K562 (cell line): Measurements from ENCODE around the gene IRF6. TPM values are rescaled to one million over a fixed set of nuclear protein-coding genes. Genes with fewer than 3 reads are reported as not detected.
"Not testable (repeated sequence)": the region's sequence is repeated elsewhere in the genome, so short reads cannot be mapped to it uniquely, and the experiment has no call there.

Experiments
- ATAC-seq: fragments of 200-7000 bp; cut with Tn5 transposase; 3 replicates; pipeline ENCODE4 v1.9.1; 2020; ENCODE audit warnings: moderate library complexity
- BruUV-seq: library from RNA; stranded (reverse); fragments of 400-500 nt; replicated peaks from 2 replicates; lab custom pipeline; 2021; lab: Mats Ljungman, UMichigan
- CTCF ChIA-PET: fragments of 300-600 bp; formaldehyde crosslinking; extraction: SDS; loops from one replicate; lab custom pipeline; 2021; ENCODE audit warnings: low intra/inter-chr PET ratio; lab: Yijun Ruan, JAX
- POLR2A ChIA-PET: fragments of 300-600, 350-650 bp; sonication (Branson Sonifier 250); formaldehyde crosslinking; extraction: SDS; loops from one replicate; lab custom pipeline; 2021; ENCODE audit warnings: antibody characterized with exemption, inconsistent platforms; lab: Yijun Ruan, JAX
- DNase-seq, 4 experiments: peaks; one replicate each; pipeline versions ENCODE4 v3.0.0 to v3.0.0-alpha.2; 2011 to 2018; ENCODE audit warnings: low spot score in 3 of 4, mixed read lengths in 3 of 4; ENCODE audit errors: extremely low read depth in 1 of 4
- FAIRE-seq: peaks from 2 replicates; lab custom pipeline; 2011; peaks lifted over from hg19 to GRCh38; lab: Jason Lieb, UNC
- H2AFZ ChIP-seq: 2 replicates; pipeline ENCODE4 v1.6.0; 2011; ENCODE audit warnings: low read depth, low read length, control low read depth, inconsistent platforms
- H3K27ac ChIP-seq: fragments of 200-600 bp; 3 replicates; pipeline ENCODE4 v1.8.0; 2011; ENCODE audit warnings: low read depth, mild to moderate bottlenecking, control low read depth, inconsistent platforms, low read length, moderate library complexity, mixed read lengths; ENCODE audit errors: extremely low read depth
- H3K27me3 ChIP-seq, 2 experiments: fragments of 300-600 bp in 1 of 2; 2 replicates in 1 of 2; 3 replicates in 1 of 2; pipeline versions ENCODE4 v1.6.0 to v1.8.0; 2011; ENCODE audit warnings: inconsistent platforms in 2 of 2, low read length in 2 of 2, mild to moderate bottlenecking in 1 of 2, mixed read lengths in 1 of 2, moderate library complexity in 1 of 2; ENCODE audit not compliant: control insufficient read depth in 2 of 2, insufficient read depth in 2 of 2
- H3K36me3 ChIP-seq: fragments of 300-600 bp; 3 replicates; pipeline ENCODE4 v1.8.0; 2011; ENCODE audit warnings: mild to moderate bottlenecking, low read length, inconsistent platforms; ENCODE audit not compliant: control insufficient read depth, insufficient read depth
- H3K4me1 ChIP-seq, 2 experiments: fragments of 200-600 bp in 1 of 2; replicated peaks in 1 of 2; 2 replicates in 1 of 2; 3 replicates in 1 of 2; pipeline versions ENCODE4 v1.5.1 to v1.8.0; 2011; ENCODE audit warnings: inconsistent platforms in 2 of 2, low read length in 2 of 2, mild to moderate bottlenecking in 1 of 2, mixed read lengths in 1 of 2, moderate library complexity in 1 of 2; ENCODE audit not compliant: control insufficient read depth in 2 of 2, insufficient read depth in 2 of 2
- H3K4me2 ChIP-seq: 2 replicates; pipeline ENCODE4 v1.6.1; 2011; ENCODE audit warnings: low read length, control low read depth, inconsistent platforms, mixed read lengths; ENCODE audit not compliant: insufficient read depth
- H3K4me3 ChIP-seq: fragments of 200-600 bp; sonication (generic), shearing (Covaris generic); 2 replicates; pipeline ENCODE4 v1.5.1; 2016; ENCODE audit warnings: control low read depth, inconsistent platforms
- H3K79me2 ChIP-seq: fragments of 200-600 bp; 3 replicates; pipeline ENCODE4 v1.8.0; 2011; ENCODE audit warnings: low read length, inconsistent platforms; ENCODE audit not compliant: control insufficient read depth, insufficient read depth
- H3K9ac ChIP-seq, 2 experiments: 2 replicates each; pipeline versions ENCODE4 v1.6.0 to v1.6.1; 2011; ENCODE audit warnings: low read depth in 2 of 2, low read length in 2 of 2, control low read depth in 1 of 2, inconsistent platforms in 1 of 2, mild to moderate bottlenecking in 1 of 2, mixed read lengths in 1 of 2; ENCODE audit not compliant: insufficient read depth in 1 of 2
- H3K9me1 ChIP-seq: one replicate; pipeline ENCODE4 v1.6.0; 2011; ENCODE audit warnings: inconsistent platforms, mild to moderate bottlenecking, low read length, moderate library complexity; ENCODE audit not compliant: control insufficient read depth, insufficient read depth
- H3K9me3 ChIP-seq: replicated peaks from 2 replicates; pipeline ENCODE4 v1.5.1; 2011; ENCODE audit warnings: low read depth, low read length, inconsistent platforms; ENCODE audit not compliant: control insufficient read depth, insufficient read depth
- H4K20me1 ChIP-seq: replicated peaks from 2 replicates; pipeline ENCODE4 v1.6.1; 2011; ENCODE audit warnings: low read length, inconsistent platforms, mixed read lengths; ENCODE audit not compliant: control insufficient read depth, insufficient read depth
- CREB3L1 ChIP-seq: fragments of 450-650 bp; IDR thresholded peaks from 2 replicates; pipeline ENCODE4 v1.6.1; 2014; ENCODE audit warnings: low read depth, mild to moderate bottlenecking, moderate library complexity, borderline replicate concordance
- FOS ChIP-seq: IDR thresholded peaks from 3 replicates; pipeline ENCODE4 v1.6.1; 2011; ENCODE audit not compliant: insufficient read length; ENCODE audit errors: extremely low read depth
- PCBP1 ChIP-seq: fragments of 200-400 bp; formaldehyde crosslinking; IDR thresholded peaks from 2 replicates; pipeline ENCODE4 v1.6.1; 2018; ENCODE audit warnings: mild to moderate bottlenecking, low read depth, low read length; ENCODE audit not compliant: poor library complexity, severe bottlenecking
- POLR2G ChIP-seq: fragments of 200-400 bp; formaldehyde crosslinking; IDR thresholded peaks from 2 replicates; pipeline ENCODE4 v1.6.1; 2017; ENCODE audit warnings: low read depth, mild to moderate bottlenecking, antibody characterized with exemption, low read length, moderate library complexity
- RBM25 ChIP-seq: fragments of 200-400 bp; formaldehyde crosslinking; IDR thresholded peaks from 2 replicates; pipeline ENCODE4 v1.6.1; 2018; ENCODE audit warnings: low read length, low read depth, moderate library complexity; ENCODE audit not compliant: severe bottlenecking
- ZNF146 ChIP-seq: IDR thresholded peaks from one replicate; pipeline ENCODE4 v1.6.1; 2018; ENCODE audit warnings: missing compliant biosample characterization; ENCODE audit not compliant: unreplicated experiment
- ZNF639 ChIP-seq, 2 experiments: fragments of 200-800 bp in 1 of 2; sonication (Bioruptor generic) in 1 of 2; sonication (generic) in 1 of 2; formaldehyde crosslinking in 1 of 2; IDR thresholded peaks in 1 of 2; conservative IDR thresholded peaks in 1 of 2; 2 replicates each; pipeline versions ENCODE4 v1.5.0 to v1.6.1; 2016 to 2020; ENCODE audit warnings: missing compliant biosample characterization in 1 of 2, missing genetic modification characterization in 1 of 2, missing genetic modification reagents in 1 of 2
- ZNF79 ChIP-seq: fragments of 250-450 bp; sonication (Bioruptor Pico); IDR thresholded peaks from 2 replicates; pipeline ENCODE4 v1.4.0; 2020; ENCODE audit warnings: low read depth, mild to moderate bottlenecking, moderate library complexity
- WGBS: fragments of 100-300 bp; shearing (Covaris generic); methylation state at CpG from one replicate; pipeline ENCODE4 v1.1.6; 2016; ENCODE audit warnings: low coverage, mixed read lengths; ENCODE audit not compliant: insufficient coverage; ENCODE audit errors: missing lambda C conversion rate; 5-methylcytosine and 5-hydroxymethylcytosine counted together
- in situ Hi-C: fragments of 300-500 bp; cut with MboI; formaldehyde crosslinking; loops from 4 replicates; pipeline ENCODE4 v1.15.0; 2018; ENCODE audit warnings: inconsistent platforms, mixed read lengths
- intact Hi-C: fragments of 100-400 bp; cut with micrococcal nuclease; formaldehyde crosslinking; loops from 2 replicates; pipeline ENCODE4 v1.14.2; 2022
- polyA plus RNA-seq, 8 experiments: library from polyadenylated mRNA; depleted of rRNA in 4 of 8; stranded (reverse) in 5 of 8; unstranded in 3 of 8; fragments of >200 nt; fragmentation: Nextera tagmentation in 2 of 8; fragmentation: Illumina TruSeq in 1 of 8; extraction: Ambion mirVana in 2 of 8; extraction: Trizol in 1 of 8; gene quantifications; 2 replicates each; pipeline versions ENCODE4 v1.2.1 to v1.2.3, GENCODE V29; 2011 to 2014; ENCODE audit warnings: inconsistent platforms in 1 of 8, missing spikeins in 1 of 8
- total RNA-seq, 7 experiments: library from RNA; depleted of rRNA in 6 of 7; stranded (reverse); fragments of >200 nt in 6 of 7; fragmentation: Illumina TruSeq in 2 of 7; extraction: Trizol in 2 of 7; gene quantifications; 2 replicates each; pipeline versions ENCODE4 v1.2.1 to v1.2.3, GENCODE V29; 2011 to 2021; ENCODE audit warnings: low replicate concordance in 1 of 7
- TF ChIP-seq, protein P1 (sequence below): sonication (generic); formaldehyde crosslinking; IDR thresholded peaks from 2 replicates; pipeline ENCODE4 v1.8.0; 2022; ENCODE audit warnings: missing genetic modification reagents, mild to moderate bottlenecking, borderline replicate concordance

IRF6 gene
- total and polyA plus RNA-seq, 9 of the 15 experiments (the other 6 are each of a cell fraction or from before 2014, with no cell fraction given) = 0.03 to 0.65 (median 0.17) TPM

- H3K9me1 ChIP-seq, H3K9ac ChIP-seq, H3K9me3 ChIP-seq, H4K20me1 ChIP-seq, H3K79me2 ChIP-seq, H3K4me1 ChIP-seq, FAIRE-seq, BruUV-seq, H3K36me3 ChIP-seq, H3K4me2 ChIP-seq, ATAC-seq, H2AFZ ChIP-seq, DNase-seq, H3K27ac ChIP-seq, in situ Hi-C loops, H3K4me3 ChIP-seq, intact Hi-C loops, CTCF ChIA-PET: not testable (repeated sequence)
- POLR2A ChIA-PET = interaction anchor here (0.7 kb wide), 1 partner anchor 11 kb away, joined by 3 read pairs; no protein-coding TSS in a partner anchor
- 0% methylated on average over 3 of the region's 3 CpGs for WGBS
- H3K27me3 ChIP-seq = peaks cover 27 to 35% of the 10 kb centered on the region in 2 experiments
- TF ChIP-seq RBM25 (peak; percentile 10), ZNF146 (CRISPR knock-in tag) (peak; percentile 86)
Measured at GRCh38 chr1:209793711-209794110, 12.2 kb downstream of the IRF6 start.

GRCh38 chr1:209791920-209792319, 14.0 kb downstream of the IRF6 start:
- no peak for FAIRE-seq
- TF ChIP-seq FOS (no peak), PCBP1 (no peak), POLR2G (no peak), ZNF639 (CRISPR knock-in tag; conservative IDR thresholded peaks at IDR 0.05 in 1 of 2, IDR thresholded peaks at IDR 0.05 in 1 of 2) (no peak), CREB3L1 (no peak), ZNF79 (CRISPR knock-in tag) (no peak)
- TF ChIP-seq, protein P1, sequence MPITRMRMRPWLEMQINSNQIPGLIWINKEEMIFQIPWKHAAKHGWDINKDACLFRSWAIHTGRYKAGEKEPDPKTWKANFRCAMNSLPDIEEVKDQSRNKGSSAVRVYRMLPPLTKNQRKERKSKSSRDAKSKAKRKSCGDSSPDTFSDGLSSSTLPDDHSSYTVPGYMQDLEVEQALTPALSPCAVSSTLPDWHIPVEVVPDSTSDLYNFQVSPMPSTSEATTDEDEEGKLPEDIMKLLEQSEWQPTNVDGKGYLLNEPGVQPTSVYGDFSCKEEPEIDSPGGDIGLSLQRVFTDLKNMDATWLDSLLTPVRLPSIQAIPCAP (CRISPR knock-in tag) = no peak

More at GRCh38 chr1:209791920-209792319, 14.0 kb downstream of the IRF6 start:
- CTCF ChIA-PET = no interaction called here
- Histone ChIP-seq H3K27ac (no peak overlapping the region), H3K27me3 (peaks cover 27 to 40% of the 10 kb centered on the region in 2 experiments), H3K9me3 (no peaks in the 10 kb centered on the region), H3K9ac (no peak overlapping the region), H3K4me1 (0 out of 5 replicates have a peak, but pooled peaks cover 0 to 2% of the 10 kb centered on the region in 2 experiments), H3K9me1 (no peaks in the 10 kb centered on the region), H4K20me1 (no peaks in the 10 kb centered on the region), H2AFZ (no peak overlapping the region), H3K4me2 (no peak overlapping the region), H3K4me3 (no peak overlapping the region), H3K36me3 (no peaks in the 10 kb centered on the region), H3K79me2 (no peaks in the 10 kb centered on the region)
- no peak for ATAC-seq
- no peak for DNase-seq
- WGBS = 0% methylated on average over 1 of the region's 1 CpG
- in situ Hi-C loops = no loop called here
- intact Hi-C loops = no loop called here
- no TSS peak for BruUV-seq
- POLR2A ChIA-PET = interaction anchor here (0.5 kb wide), 1 partner anchor 803 kb away, joined by 3 read pairs; no protein-coding TSS in a partner anchor
